HepG2 (cell line): ENCODE results near the gene HDDC3. TPM values are rescaled to one million over a fixed set of nuclear protein-coding genes. Genes with fewer than 3 reads are reported as not detected.

Experiments
- ATAC-seq: fragments of 200-7000 bp; cut with Tn5 transposase; 3 replicates; pipeline ENCODE4 v1.9.1; 2020; ENCODE audit warnings: mild to moderate bottlenecking, moderate library complexity
- BruUV-seq: library from RNA; stranded (reverse); fragments of 400-500 nt; replicated peaks from 2 replicates; lab custom pipeline; 2021; lab: Mats Ljungman, UMichigan
- CTCF ChIA-PET: fragments of 300-600 bp; formaldehyde crosslinking; extraction: SDS; loops from one replicate; lab custom pipeline; 2021; ENCODE audit warnings: low total read pairs, inconsistent platforms, low intra/inter-chr PET ratio; lab: Yijun Ruan, JAX
- POLR2A ChIA-PET: fragments of 350-600 bp; sonication (Branson Sonifier 250); formaldehyde crosslinking; loops from one replicate; lab custom pipeline; 2020; ENCODE audit warnings: antibody characterized with exemption, inconsistent platforms; lab: Yijun Ruan, JAX
- DNase-seq: peaks from one replicate; pipeline ENCODE4 v3.0.0-alpha.2; 2015; ENCODE audit warnings: low spot score
- FAIRE-seq: peaks from 3 replicates; lab custom pipeline; 2011; peaks lifted over from hg19 to GRCh38; lab: Jason Lieb, UNC
- H2AFZ ChIP-seq: one replicate; pipeline ENCODE4 v1.6.1; 2011; ENCODE audit warnings: low read length, inconsistent platforms
- H3K27ac ChIP-seq: fragments of 300-600 bp; 3 replicates; pipeline ENCODE4 v1.8.0; 2011; ENCODE audit warnings: mixed run types, mild to moderate bottlenecking, mixed read lengths, low read length, inconsistent platforms; ENCODE audit not compliant: insufficient read depth; ENCODE audit errors: extremely low read length
- H3K27me3 ChIP-seq, 2 experiments: fragments of 200-600 bp in 1 of 2; 2 replicates in 1 of 2; 3 replicates in 1 of 2; pipeline versions ENCODE4 v1.6.0 to v1.8.0; 2011; ENCODE audit warnings: low read length in 2 of 2, mild to moderate bottlenecking in 2 of 2, moderate library complexity in 2 of 2, inconsistent platforms in 1 of 2; ENCODE audit not compliant: insufficient read depth in 2 of 2, control insufficient read depth in 1 of 2
- H3K36me3 ChIP-seq, 2 experiments: fragments of 200-600 bp in 1 of 2; replicated peaks in 1 of 2; 2 replicates in 1 of 2; 3 replicates in 1 of 2; pipeline versions ENCODE4 v1.5.1 to v1.8.0; 2011; ENCODE audit warnings: low read length in 2 of 2, inconsistent platforms in 1 of 2; ENCODE audit not compliant: insufficient read depth in 2 of 2, control insufficient read depth in 1 of 2
- H3K4me1 ChIP-seq: 2 replicates; pipeline ENCODE4 v1.5.1; 2012; ENCODE audit warnings: low read length, inconsistent platforms; ENCODE audit not compliant: insufficient read depth
- H3K4me2 ChIP-seq: 2 replicates; pipeline ENCODE4 v1.6.0; 2011; ENCODE audit warnings: low read depth, low read length, inconsistent platforms
- H3K4me3 ChIP-seq, 3 experiments: fragments of 200-600 bp in 1 of 3; sonication (generic), shearing (Covaris generic) in 1 of 3; replicated peaks in 1 of 3; 2 replicates each; pipeline ENCODE4 v1.5.1; 2011 to 2016; ENCODE audit warnings: low read length in 3 of 3, inconsistent platforms in 2 of 3, low read depth in 2 of 3, mild to moderate bottlenecking in 2 of 3, control low read depth in 1 of 3, mixed read lengths in 1 of 3; ENCODE audit not compliant: insufficient read depth in 1 of 3
- H3K79me2 ChIP-seq: one replicate; pipeline ENCODE4 v1.6.1; 2011; ENCODE audit warnings: low read length, inconsistent platforms; ENCODE audit not compliant: insufficient read depth
- H3K9ac ChIP-seq: 2 replicates; pipeline ENCODE4 v1.6.0; 2011; ENCODE audit warnings: mild to moderate bottlenecking, low read depth, low read length, inconsistent platforms; ENCODE audit not compliant: insufficient read depth
- H3K9me3 ChIP-seq: 2 replicates; pipeline ENCODE4 v1.5.1; 2012; ENCODE audit warnings: mild to moderate bottlenecking, low read length
- H4K20me1 ChIP-seq: 2 replicates; pipeline ENCODE4 v1.6.0; 2011; ENCODE audit warnings: inconsistent platforms, mild to moderate bottlenecking, low read length, moderate library complexity; ENCODE audit not compliant: insufficient read depth
- ATAD3A ChIP-seq: sonication (generic); formaldehyde crosslinking; IDR thresholded peaks from 2 replicates; pipeline ENCODE4 v1.4.0; 2020; ENCODE audit warnings: missing genetic modification reagents
- CHCHD3 ChIP-seq: sonication (generic); formaldehyde crosslinking; IDR thresholded peaks from 2 replicates; pipeline ENCODE4 v1.8.0; 2022; ENCODE audit warnings: mild to moderate bottlenecking, missing genetic modification reagents, moderate library complexity
- EEA1 ChIP-seq: sonication (generic); formaldehyde crosslinking; IDR thresholded peaks from 2 replicates; pipeline ENCODE4 v1.5.1; 2020; ENCODE audit warnings: mild to moderate bottlenecking, missing genetic modification reagents, borderline replicate concordance
- HMG20B ChIP-seq: conservative IDR thresholded peaks from 2 replicates; pipeline ENCODE4 v1.6.1; 2016; ENCODE audit warnings: missing genetic modification reagents, missing compliant biosample characterization
- POGZ ChIP-seq: sonication (generic); formaldehyde crosslinking; IDR thresholded peaks from 2 replicates; pipeline ENCODE4 v1.4.0; 2020; ENCODE audit warnings: mild to moderate bottlenecking, missing genetic modification reagents
- RBM39 ChIP-seq: fragments of 200-400 bp; formaldehyde crosslinking; IDR thresholded peaks from one replicate; pipeline ENCODE4 v1.6.1; 2018; ENCODE audit warnings: antibody characterized with exemption, mild to moderate bottlenecking, low read depth, low read length; ENCODE audit not compliant: poor library complexity, severe bottlenecking
- ZFP90 ChIP-seq: sonication (generic); formaldehyde crosslinking; IDR thresholded peaks from 2 replicates; pipeline ENCODE4 v1.8.0; 2022; ENCODE audit warnings: missing genetic modification reagents, mild to moderate bottlenecking, inconsistent platforms, borderline replicate concordance
- ZNF207 ChIP-seq: fragments of 450-650 bp; IDR thresholded peaks from 2 replicates; pipeline ENCODE4 v1.6.1; 2016; ENCODE audit warnings: antibody characterized with exemption, borderline replicate concordance
- ZNF570 ChIP-seq: sonication (generic); formaldehyde crosslinking; IDR thresholded peaks from 2 replicates; pipeline ENCODE4 v1.4.0; 2020; ENCODE audit warnings: mild to moderate bottlenecking, missing genetic modification reagents, borderline replicate concordance
- ZNF580 ChIP-seq: IDR thresholded peaks from 2 replicates; pipeline ENCODE4 v1.6.1; 2016; ENCODE audit warnings: low read depth, borderline replicate concordance
- ZNF773 ChIP-seq: sonication (generic); formaldehyde crosslinking; IDR thresholded peaks from 2 replicates; pipeline ENCODE4 v1.4.0; 2020; ENCODE audit warnings: missing genetic modification reagents, borderline replicate concordance
- WGBS: methylation state at CpG from one replicate; pipeline ENCODE4 v1.1.6; 2017; ENCODE audit warnings: low lambda C conversion rate; 5-methylcytosine and 5-hydroxymethylcytosine counted together
- in situ Hi-C: cut with HindIII; loops from 2 replicates; pipeline ENCODE4 v1.10.0; 2017; ENCODE audit warnings: low pct_unique_long_range_greater_than_20kb; ENCODE audit not compliant: extremely low pct_ligation_motif_present
- intact Hi-C: fragments of 100-400 bp; cut with micrococcal nuclease; formaldehyde crosslinking; loops from one replicate; pipeline ENCODE4 v1.10.0; 2022; ENCODE audit not compliant: unreplicated experiment
- polyA plus RNA-seq, 8 experiments: library from polyadenylated mRNA; depleted of rRNA in 3 of 8; stranded (reverse) in 7 of 8; unstranded in 1 of 8; fragments of >200 nt; fragmentation: Illumina TruSeq in 4 of 8; extraction: Trizol in 4 of 8; gene quantifications; 2 replicates each; pipeline versions ENCODE4 v1.2.1 to v1.2.3, GENCODE V29; 2011 to 2016; ENCODE audit warnings: low read depth in 4 of 8, missing spikeins in 1 of 8, mixed read lengths in 1 of 8; ENCODE audit not compliant: insufficient read depth in 1 of 8
- total RNA-seq, 5 experiments: library from RNA; depleted of rRNA; stranded (reverse); fragments of >200 nt; fragmentation: Illumina TruSeq; extraction: Trizol; gene quantifications; 2 replicates each; pipeline ENCODE4 v1.2.3, GENCODE V29; 2016; ENCODE audit warnings: low read depth in 1 of 5
- TF ChIP-seq, protein P1 (sequence below): IDR thresholded peaks from 2 replicates; pipeline ENCODE4 v1.6.1; 2016; ENCODE audit warnings: missing biosample characterization, missing genetic modification reagents, low read depth

HDDC3 gene
- total and polyA plus RNA-seq, 2 of the 13 experiments (the other 11 are each of a cell fraction or from before 2014, with no cell fraction given), result 18.7 to 28.3 TPM

DNA sequence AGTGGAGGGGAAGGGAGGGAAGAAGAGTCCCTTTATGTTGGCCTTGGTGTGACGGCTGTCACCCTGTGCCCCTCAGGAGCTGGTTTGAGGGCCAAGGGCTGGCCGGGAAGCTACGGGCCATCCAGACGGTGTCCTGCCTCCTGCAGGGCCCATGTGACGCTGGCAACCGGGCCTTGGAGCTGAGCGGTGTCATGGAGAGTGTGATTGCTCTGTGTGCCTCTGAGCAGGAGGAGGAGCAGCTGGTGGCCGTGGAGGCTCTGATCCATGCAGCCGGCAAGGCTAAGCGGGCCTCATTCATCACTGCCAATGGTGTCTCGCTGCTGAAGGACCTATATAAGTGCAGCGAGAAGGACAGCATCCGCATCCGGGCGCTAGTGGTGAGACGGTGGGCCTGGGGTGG lies 14.2 kb upstream of the HDDC3 start (continued):
- no peak for TF ChIP-seq ZNF580
- no peak for TF ChIP-seq HMG20B (CRISPR knock-in tag)
- TF ChIP-seq EEA1 (CRISPR knock-in tag), result no peak

DNA sequence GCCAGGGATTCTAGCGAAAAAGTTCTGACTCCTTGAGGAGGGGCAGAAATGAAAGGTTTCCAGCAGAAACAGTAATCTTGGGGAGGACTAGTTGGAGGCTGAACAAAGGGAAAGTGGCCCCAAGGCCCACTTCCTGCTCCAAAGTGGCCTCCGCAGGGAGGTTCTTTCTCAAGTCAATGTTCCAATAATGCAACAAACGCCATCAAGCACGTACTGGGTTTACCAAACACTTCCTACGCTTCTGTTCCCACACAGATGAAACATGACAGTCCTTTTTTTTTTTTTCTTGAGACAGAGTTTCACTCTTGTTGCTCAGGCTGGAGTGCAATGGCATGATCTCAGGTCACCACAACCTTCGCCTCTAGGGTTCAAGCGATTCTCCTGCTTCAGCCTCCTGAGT lies 12.7 kb upstream of the HDDC3 start:
- FAIRE-seq, result no peak
- no peak for ATAC-seq
- CTCF ChIA-PET, result no interaction called here

More for the DNA sequence above, 12.7 kb upstream of the HDDC3 start:
- H3K27ac ChIP-seq, result no peak overlapping the region
- H4K20me1 ChIP-seq, result no peaks in the 10 kb centered on the region
- intact Hi-C loops (no loop called here), in situ Hi-C loops (loop anchor here (25.0 kb wide), 1 partner anchor 317 kb away; no protein-coding TSS in a partner anchor)
- H3K4me1 ChIP-seq, result no peaks in the 10 kb centered on the region
- H2AFZ ChIP-seq, result no peak overlapping the region
- H3K79me2 ChIP-seq, result no peaks in the 10 kb centered on the region
- H3K9ac ChIP-seq, result no peak overlapping the region
- 94% methylated on average over 7 of the region's 7 CpGs for WGBS
- H3K4me3 ChIP-seq, result no peak overlapping the region
- no peak overlapping the region for H3K4me2 ChIP-seq
- POLR2A ChIA-PET, result interaction anchor here (1.1 to 1.7 kb wide), 2 partner anchors 9 to 10 kb away, joined by 4 to 6 read pairs; partner anchors contain the start of genes RCCD1 and UNC45A
- H3K9me3 ChIP-seq, result no peaks in the 10 kb centered on the region
- DNase-seq, result no peak
- TF ChIP-seq RBM39 (no peak), ZNF773 (CRISPR knock-in tag) (no peak), ZFP90 (CRISPR knock-in tag) (no peak), ATAD3A (CRISPR knock-in tag) (no peak), CHCHD3 (CRISPR knock-in tag) (no peak), ZNF207 (no peak), ZNF570 (CRISPR knock-in tag) (no peak), POGZ (CRISPR knock-in tag) (no peak)
- TF ChIP-seq, protein P1, sequence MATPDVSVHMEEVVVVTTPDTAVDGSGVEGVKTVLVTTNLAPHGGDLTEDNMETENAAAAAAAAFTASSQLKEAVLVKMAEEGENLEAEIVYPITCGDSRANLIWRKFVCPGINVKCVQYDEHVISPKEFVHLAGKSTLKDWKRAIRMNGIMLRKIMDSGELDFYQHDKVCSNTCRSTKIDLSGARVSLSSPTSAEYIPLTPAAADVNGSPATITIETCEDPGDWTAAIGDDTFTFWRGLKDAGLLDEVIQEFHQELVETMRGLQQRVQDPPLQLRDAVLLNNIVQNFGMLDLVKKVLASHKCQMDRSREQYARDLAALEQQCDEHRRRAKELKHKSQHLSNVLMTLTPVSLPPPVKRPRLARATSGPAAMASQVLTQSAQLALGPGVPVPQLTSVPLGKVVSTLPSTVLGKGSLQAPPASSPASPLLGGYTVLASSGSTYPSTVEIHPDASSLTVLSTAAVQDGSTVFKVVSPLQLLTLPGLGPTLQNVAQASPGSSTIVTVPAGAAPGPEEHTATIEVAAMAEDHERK, result no peak
- no peaks in the 10 kb centered on the region for H3K27me3 ChIP-seq
- BruUV-seq, result no TSS peak
- peaks cover 25 to 70% of the 10 kb centered on the region in 2 experiments; a peak in 4 of 5 replicates for H3K36me3 ChIP-seq
